Upper lobe of left lung (tissue), 6 donors: Measurements from ENCODE around the gene PADI1. TPM values are rescaled to one million over a fixed set of nuclear protein-coding genes. Genes with fewer than 3 reads are reported as not detected.

ENCODE experiments used
- ATAC-seq, 2 donors: fragments of 200-7000 bp; cut with Tn5 transposase; one replicate each; pipeline ENCODE4 v1.9.1; 2022; ENCODE audit warnings: mild to moderate bottlenecking in 2 of 2, moderate library complexity in 2 of 2; ENCODE audit not compliant: low FRiP score in 2 of 2
- DNase-seq, 2 donors: peaks; one replicate each; pipeline ENCODE4 v3.0.0-alpha.2; 2019 to 2020
- H3K27ac ChIP-seq, 4 donors: fragments of 200-600 bp; sonication (generic); one replicate each; pipeline ENCODE4 v1.5.1; 2016 to 2019
- H3K27me3 ChIP-seq, 4 donors: fragments of 200-600 bp; sonication (generic); one replicate each; pipeline ENCODE4 v1.5.1; 2017 to 2019
- H3K36me3 ChIP-seq, 4 donors: fragments of 200-600 bp; sonication (generic); one replicate each; pipeline ENCODE4 v1.5.1; 2016 to 2019
- H3K4me1 ChIP-seq, 4 donors: fragments of 200-600 bp; sonication (generic); one replicate each; pipeline ENCODE4 v1.5.1; 2018 to 2019
- H3K4me3 ChIP-seq, 4 donors: fragments of 200-600 bp; sonication (generic); one replicate each; pipeline ENCODE4 v1.5.1; 2017 to 2019; ENCODE audit warnings: mild to moderate bottlenecking in 2 of 4, moderate library complexity in 1 of 4
- H3K9me3 ChIP-seq, 4 donors: fragments of 200-600 bp; sonication (generic); one replicate each; pipeline ENCODE4 v1.5.1; 2018 to 2019
- EP300 ChIP-seq, 4 donors: sonication (generic); formaldehyde crosslinking; IDR thresholded peaks; one replicate each; pipeline ENCODE4 v1.5.1; 2017; ENCODE audit warnings: antibody characterized with exemption in 4 of 4, control low read depth in 2 of 4
- POLR2A ChIP-seq, 4 donors: fragments of 450-650 bp; IDR thresholded peaks; one replicate each; pipeline ENCODE4 v1.5.1; 2016 to 2017; ENCODE audit warnings: antibody characterized with exemption in 4 of 4, mild to moderate bottlenecking in 2 of 4
- POLR2AphosphoS5 ChIP-seq, 2 donors: sonication (generic); formaldehyde crosslinking; IDR thresholded peaks; one replicate each; pipeline ENCODE4 v1.5.1; 2017; ENCODE audit warnings: antibody characterized with exemption in 2 of 2
- WGBS, 2 donors: methylation state at CpG; one replicate each; pipeline ENCODE4 v1.1.5; 2017 to 2018; 5-methylcytosine and 5-hydroxymethylcytosine counted together
- total RNA-seq, 6 donors: library from RNA; depleted of rRNA in 4 of 6; stranded (reverse); fragments of >200 nt in 4 of 6; gene quantifications; one replicate each; pipeline versions ENCODE4 v1.1.0 to v1.2.1, GENCODE V29; 2016 to 2021
- TF ChIP-seq, protein P1 (sequence below), 6 experiments: fragments of 450-650 bp in 4 of 6; fragments of 200-600 bp in 2 of 6; sonication (generic) in 2 of 6; IDR thresholded peaks; one replicate each; pipeline ENCODE4 v1.5.1; 2016 to 2019; ENCODE audit warnings: antibody characterized with exemption in 6 of 6
- donor health status: DM: no; HTN: no; CAD: no; lungs with moderate emphysema.
- donor health status: DM: no; HTN: yes; CAD: no; lungs with severe emphysema.

Gene PADI1
- total RNA-seq, 6 donors from 2014 or later: not detected

DNA sequence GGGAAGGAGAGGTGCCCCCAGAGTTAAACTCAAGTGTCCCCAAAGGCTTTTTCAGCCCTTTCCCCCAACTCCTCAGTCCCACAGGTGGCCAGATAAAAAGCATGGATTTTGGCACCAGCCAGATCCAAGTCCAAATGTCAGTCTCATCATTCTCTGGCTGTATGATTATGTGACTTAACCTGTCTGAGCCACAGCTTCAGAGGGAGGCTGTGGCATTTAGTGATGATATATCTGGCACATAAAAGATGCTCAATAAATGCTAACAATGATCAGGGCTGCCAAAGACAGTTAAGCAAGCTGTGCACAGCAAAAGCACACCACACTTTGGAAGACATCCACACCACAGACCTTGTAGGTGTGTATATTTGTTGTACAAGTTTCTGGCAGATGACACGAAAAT, 38.3 kb downstream of the PADI1 start:
- Histone ChIP-seq H3K4me1 (no peaks in the 10 kb centered on the region), H3K4me3 (no peak overlapping the region), H3K36me3 (no peaks in the 10 kb centered on the region), H3K9me3 (no peaks in the 10 kb centered on the region), H3K27me3 (no peaks in the 10 kb centered on the region), H3K27ac (no peak overlapping the region)
- WGBS, 2 donors: 70 to 78% methylated on average over 1 of the region's 1 CpG
- DNase-seq (no peak), ATAC-seq (no peak)
- no peak for TF ChIP-seq EP300 (IDR thresholded peaks at IDR 0.05)
- TF ChIP-seq POLR2AphosphoS5 (IDR thresholded peaks at IDR 0.05): no peak
- no peak for TF ChIP-seq POLR2A (IDR thresholded peaks at IDR 0.05)
- TF ChIP-seq, protein P1, sequence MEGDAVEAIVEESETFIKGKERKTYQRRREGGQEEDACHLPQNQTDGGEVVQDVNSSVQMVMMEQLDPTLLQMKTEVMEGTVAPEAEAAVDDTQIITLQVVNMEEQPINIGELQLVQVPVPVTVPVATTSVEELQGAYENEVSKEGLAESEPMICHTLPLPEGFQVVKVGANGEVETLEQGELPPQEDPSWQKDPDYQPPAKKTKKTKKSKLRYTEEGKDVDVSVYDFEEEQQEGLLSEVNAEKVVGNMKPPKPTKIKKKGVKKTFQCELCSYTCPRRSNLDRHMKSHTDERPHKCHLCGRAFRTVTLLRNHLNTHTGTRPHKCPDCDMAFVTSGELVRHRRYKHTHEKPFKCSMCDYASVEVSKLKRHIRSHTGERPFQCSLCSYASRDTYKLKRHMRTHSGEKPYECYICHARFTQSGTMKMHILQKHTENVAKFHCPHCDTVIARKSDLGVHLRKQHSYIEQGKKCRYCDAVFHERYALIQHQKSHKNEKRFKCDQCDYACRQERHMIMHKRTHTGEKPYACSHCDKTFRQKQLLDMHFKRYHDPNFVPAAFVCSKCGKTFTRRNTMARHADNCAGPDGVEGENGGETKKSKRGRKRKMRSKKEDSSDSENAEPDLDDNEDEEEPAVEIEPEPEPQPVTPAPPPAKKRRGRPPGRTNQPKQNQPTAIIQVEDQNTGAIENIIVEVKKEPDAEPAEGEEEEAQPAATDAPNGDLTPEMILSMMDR (IDR thresholded peaks at IDR 0.05): no peak

DNA sequence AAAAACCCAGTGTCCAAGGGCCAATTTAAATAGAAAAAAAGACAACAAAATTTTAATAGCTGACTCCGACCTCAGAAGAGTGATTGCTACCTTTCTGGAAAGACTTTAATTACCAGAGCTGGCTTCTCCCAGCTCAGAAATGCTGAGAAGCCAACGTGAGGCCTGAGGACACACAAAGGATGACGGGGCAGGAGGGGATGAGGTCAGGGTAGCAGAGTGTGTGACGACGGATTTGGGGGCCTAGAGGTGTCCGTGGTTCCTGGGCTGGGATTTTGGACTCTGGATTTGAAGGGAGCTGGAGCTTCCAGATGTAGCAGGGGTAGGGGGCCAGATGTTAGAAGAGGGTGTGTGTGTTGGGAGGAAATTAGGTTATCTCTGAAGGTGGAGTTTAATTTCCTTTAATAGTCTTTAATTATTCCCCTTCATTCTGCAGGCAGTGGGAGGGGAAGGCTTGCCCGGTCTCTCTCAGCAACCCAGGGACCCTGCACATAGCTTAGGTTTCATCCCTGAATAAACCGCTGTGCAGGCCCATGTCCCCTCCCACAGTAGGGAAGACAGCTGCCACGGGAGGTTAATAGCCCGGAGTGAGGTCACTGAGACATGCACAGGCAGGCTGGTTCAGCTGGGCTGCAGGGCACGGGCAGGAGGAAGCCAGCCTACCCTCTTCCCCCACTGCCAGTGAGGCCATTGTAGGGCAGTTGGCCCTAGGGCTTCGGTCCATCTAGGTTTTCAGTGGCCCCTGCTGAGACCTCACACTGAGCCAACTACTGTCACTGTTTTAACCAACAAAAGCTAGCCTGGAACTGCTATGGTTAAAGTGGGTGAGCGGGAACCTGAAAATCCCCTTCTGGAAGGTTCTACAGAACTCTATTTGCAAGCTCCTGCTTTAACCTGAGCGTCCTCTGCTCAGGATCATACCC, 40.2 kb downstream of the PADI1 start:
- Histone ChIP-seq H3K9me3 (no peaks in the 10 kb centered on the region), H3K27me3 (no peaks in the 10 kb centered on the region), H3K27ac (no peak overlapping the region), H3K4me3 (no peak overlapping the region), H3K36me3 (no peaks in the 10 kb centered on the region), H3K4me1 (no peaks in the 10 kb centered on the region)
- DNase-seq (no peak), ATAC-seq (no peak)
- WGBS, 2 donors: 67 to 83% methylated on average over 13 to 14 of the region's 14 CpGs
- TF ChIP-seq POLR2A (IDR thresholded peaks at IDR 0.05) (no peak), EP300 (IDR thresholded peaks at IDR 0.05) (no peak), POLR2AphosphoS5 (IDR thresholded peaks at IDR 0.05) (no peak)
- TF ChIP-seq, protein P1 (IDR thresholded peaks at IDR 0.05): no peak

DNA sequence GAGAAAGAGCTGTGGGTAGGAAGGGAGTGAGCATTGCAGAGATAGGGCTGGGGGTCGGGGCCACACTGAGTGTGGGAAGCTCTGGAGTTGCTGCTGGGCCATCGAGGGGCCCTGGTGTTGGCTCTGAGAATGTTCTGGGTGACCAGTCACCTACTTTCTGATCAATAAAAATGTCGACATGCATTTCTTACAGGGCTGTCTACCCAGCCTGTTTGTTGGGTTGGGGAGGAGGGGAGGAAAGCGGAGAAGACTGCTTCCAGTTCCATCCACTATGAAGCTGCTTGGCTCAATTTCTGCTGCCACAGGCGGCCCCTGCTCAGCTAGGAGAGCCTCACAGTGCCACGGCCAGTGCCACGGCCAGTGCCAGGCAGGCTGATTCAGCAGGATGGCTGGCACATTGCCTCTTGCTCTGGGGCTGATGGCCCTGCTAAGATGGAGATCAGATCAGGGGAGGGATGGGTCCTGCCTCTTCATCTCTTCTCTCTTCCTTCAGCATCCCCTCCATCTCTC, 40.9 kb downstream of the PADI1 start:
- H3K4me1 ChIP-seq: no peaks in the 10 kb centered on the region
- H3K27me3 ChIP-seq: no peaks in the 10 kb centered on the region
- H3K9me3 ChIP-seq: no peaks in the 10 kb centered on the region
- 62 to 69% methylated on average over 7 of the region's 7 CpGs for WGBS, 2 donors
- DNase-seq: no peak
- no peak overlapping the region for H3K4me3 ChIP-seq
- TF ChIP-seq POLR2A (IDR thresholded peaks at IDR 0.05): no peak
- no peak for TF ChIP-seq POLR2AphosphoS5 (IDR thresholded peaks at IDR 0.05)
- TF ChIP-seq, protein P1 (IDR thresholded peaks at IDR 0.05): no peak
- TF ChIP-seq EP300 (IDR thresholded peaks at IDR 0.05): no peak
- no peak overlapping the region for H3K27ac ChIP-seq
- ATAC-seq: no peak
- H3K36me3 ChIP-seq: no peaks in the 10 kb centered on the region

DNA sequence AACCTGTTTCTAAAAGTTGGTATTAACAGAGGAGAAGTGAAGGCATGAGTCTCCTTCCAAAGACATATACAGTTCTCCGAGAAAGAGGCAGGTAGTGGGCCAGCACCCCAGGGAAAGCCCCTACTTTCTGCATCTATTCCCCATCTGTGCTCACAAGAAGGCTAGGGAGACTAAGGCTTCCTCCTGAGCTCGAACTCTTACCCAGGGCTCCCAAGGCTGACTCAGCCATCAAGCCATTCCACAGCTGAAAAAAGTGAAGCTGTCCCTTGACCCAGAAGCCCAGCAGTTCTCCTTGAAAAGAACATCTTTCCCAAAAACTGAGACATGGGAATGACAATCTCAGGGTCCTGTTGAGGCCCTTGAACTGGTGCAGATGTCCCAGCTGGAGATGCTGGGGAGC, 42.0 kb downstream of the PADI1 start:
- no peaks in the 10 kb centered on the region for H3K36me3 ChIP-seq
- DNase-seq: no peak

More for the DNA sequence above, 42.0 kb downstream of the PADI1 start:
- 63 to 84% methylated on average over 2 of the region's 2 CpGs for WGBS, 2 donors
- TF ChIP-seq EP300 (IDR thresholded peaks at IDR 0.05): no peak
- TF ChIP-seq POLR2A (IDR thresholded peaks at IDR 0.05): no peak
- TF ChIP-seq, protein P1 (IDR thresholded peaks at IDR 0.05): no peak
- TF ChIP-seq POLR2AphosphoS5 (IDR thresholded peaks at IDR 0.05): no peak
- Histone ChIP-seq H3K27ac (no peak overlapping the region), H3K27me3 (no peaks in the 10 kb centered on the region), H3K4me1 (no peaks in the 10 kb centered on the region), H3K9me3 (no peaks in the 10 kb centered on the region), H3K4me3 (no peak overlapping the region)
- no peak for ATAC-seq
